GM12874 (cell line): ENCODE measurements around the gene IDH2.

Experiments
- TF ChIP-seq, protein P1 (sequence below): IDR thresholded peaks from 2 replicates; pipeline ENCODE4 v1.5.1; 2011; ENCODE audit warnings: low read depth, mild to moderate bottlenecking, control low read depth, low read length, moderate library complexity; ENCODE audit not compliant: insufficient read depth

Gene IDH2

DNA sequence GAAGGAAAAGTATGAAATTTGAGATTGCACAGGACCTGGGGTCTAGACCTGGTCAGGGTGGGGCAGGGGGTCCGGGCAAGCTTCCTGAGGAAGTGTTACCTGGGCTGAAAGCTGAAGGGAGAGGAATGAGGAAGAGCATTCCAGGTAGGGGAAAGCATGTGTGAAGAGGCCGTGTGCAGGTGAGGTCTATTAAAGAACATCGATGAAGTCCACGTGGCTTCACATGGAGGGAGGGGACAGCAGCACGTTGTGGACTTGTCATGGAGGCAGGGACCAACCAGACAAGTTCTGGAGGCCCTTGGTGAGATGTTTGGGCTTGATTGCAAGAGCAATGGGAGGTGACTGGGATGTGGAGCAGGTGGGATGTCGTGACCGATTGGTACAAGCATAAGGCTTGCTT, 47.1 kb downstream of the IDH2 start:
- TF ChIP-seq, protein P1, sequence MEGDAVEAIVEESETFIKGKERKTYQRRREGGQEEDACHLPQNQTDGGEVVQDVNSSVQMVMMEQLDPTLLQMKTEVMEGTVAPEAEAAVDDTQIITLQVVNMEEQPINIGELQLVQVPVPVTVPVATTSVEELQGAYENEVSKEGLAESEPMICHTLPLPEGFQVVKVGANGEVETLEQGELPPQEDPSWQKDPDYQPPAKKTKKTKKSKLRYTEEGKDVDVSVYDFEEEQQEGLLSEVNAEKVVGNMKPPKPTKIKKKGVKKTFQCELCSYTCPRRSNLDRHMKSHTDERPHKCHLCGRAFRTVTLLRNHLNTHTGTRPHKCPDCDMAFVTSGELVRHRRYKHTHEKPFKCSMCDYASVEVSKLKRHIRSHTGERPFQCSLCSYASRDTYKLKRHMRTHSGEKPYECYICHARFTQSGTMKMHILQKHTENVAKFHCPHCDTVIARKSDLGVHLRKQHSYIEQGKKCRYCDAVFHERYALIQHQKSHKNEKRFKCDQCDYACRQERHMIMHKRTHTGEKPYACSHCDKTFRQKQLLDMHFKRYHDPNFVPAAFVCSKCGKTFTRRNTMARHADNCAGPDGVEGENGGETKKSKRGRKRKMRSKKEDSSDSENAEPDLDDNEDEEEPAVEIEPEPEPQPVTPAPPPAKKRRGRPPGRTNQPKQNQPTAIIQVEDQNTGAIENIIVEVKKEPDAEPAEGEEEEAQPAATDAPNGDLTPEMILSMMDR = no peak

DNA sequence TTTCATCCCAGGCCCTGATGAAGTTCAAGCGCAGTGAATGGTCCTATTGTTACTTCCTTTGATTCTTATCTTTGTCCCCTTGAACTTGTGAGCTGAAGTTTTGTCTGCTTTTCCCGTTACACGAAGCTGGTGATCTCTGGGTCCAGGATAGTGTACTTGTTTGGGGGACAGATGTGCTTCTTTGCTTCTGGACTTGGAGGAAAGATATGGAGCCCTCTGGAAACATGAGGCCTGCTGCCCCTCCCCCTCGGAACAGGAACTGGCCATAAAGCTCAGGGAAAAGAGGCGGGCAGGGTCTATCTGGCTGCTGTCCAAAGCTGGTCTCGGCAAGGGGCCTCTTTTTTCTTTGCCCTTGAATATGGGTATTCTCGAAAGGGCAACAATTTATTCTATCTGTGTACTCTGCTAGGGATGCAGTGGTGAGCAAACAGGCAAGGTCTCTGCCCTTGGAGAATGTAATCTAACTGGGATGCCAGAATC, 47.6 kb downstream of the IDH2 start:
- TF ChIP-seq, protein P1 = no peak

DNA sequence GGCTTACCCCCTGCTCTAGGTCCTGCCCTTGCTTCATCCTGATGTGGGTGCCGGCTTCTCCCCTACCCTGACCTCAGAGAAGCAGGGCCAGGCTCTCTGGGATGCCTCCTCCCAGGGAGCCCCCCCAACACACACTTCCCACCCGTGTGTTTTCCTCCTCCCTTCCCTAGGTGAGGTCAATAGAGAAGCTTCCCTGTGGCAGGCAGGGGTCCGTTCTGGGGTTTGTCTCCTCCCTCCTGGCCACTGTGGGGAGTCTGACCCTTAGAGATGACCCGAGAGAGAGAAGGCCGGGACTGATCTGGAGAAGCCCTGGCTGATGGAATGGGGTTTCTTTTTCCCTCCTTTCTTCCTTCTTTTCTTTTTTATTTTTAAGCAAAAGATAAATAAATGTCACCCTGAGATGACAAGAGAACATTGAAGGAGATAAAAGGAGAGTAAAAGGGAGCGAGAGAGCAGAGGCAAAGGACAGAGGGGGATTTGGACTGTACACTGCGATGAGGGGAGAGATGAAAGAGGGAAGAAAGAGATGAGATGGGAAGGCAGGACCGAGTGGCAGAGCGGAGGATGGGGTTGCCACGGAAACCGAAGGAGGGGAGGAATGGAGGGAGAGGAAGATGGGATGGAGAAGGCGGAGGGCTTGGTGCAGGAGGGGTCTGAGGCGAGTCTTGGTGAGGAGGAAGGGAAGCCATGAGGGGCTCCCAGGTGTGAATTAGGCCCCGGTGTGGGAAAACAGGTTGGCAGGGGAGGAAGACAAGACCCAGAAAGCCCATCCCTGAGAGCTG, 48.4 kb downstream of the IDH2 start:
- TF ChIP-seq, protein P1 = no peak

GRCh38 chr15:90051874-90052273, 50.4 kb downstream of the IDH2 start:
- TF ChIP-seq, protein P1 = no peak

- TF ChIP-seq, protein P1 = no peak
These were observed 52.3 kb downstream of the IDH2 start for GRCh38 chr15:90049666-90050604.

GRCh38 chr15:90049030-90049429, 53.2 kb downstream of the IDH2 start:
- TF ChIP-seq, protein P1 = no peak

DNA sequence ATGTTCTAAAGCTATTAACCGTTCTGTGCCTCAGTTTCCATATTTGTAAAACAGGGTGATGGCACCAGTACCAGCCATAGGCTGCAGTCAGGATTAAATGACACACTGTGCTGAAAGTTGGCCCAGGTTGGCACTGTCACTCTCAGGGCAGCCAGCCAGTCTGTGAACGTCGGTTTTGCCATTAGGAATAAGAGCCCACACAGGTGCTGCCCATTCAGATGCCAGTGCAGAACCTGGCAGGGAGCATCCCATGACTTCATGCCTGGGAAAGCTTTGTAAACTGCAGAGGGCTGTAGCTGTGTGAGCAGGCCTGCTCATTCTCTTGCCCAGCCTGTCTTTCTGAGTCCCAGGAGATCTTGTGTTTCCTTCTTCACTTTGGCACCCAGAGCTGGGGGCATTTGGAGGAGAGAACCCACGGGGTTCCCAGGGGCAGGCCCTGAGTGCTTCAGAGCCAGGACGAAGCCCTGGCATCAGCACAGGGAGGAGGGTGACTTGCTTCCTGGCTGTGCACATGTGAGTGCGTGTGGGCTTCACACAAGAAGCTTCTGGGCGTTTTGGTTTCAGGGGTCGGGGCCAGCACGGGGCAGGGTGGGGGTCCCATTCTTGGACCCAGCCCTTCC, 54.2 kb downstream of the IDH2 start:
- TF ChIP-seq, protein P1 = no peak
